HEK293 (cell line): Measurements from ENCODE around the gene A4GALT.
A peak's percentile ranks its signal among the peaks of the same experiment; 100 is the strongest.
"Not testable (repeated sequence)": the region's sequence is repeated elsewhere in the genome, so short reads cannot be mapped to it uniquely, and the experiment has no call there.

Source experiments
- CTCF ChIA-PET: fragments of 350-600 bp; formaldehyde crosslinking; extraction: SDS; loops from one replicate; lab custom pipeline; 2021; ENCODE audit warnings: antibody characterized with exemption; lab: Yijun Ruan, JAX
- POLR2A ChIA-PET: fragments of 300-600 bp; formaldehyde crosslinking; extraction: SDS; loops from one replicate; lab custom pipeline; 2020; ENCODE audit warnings: antibody characterized with exemption, inconsistent platforms; lab: Yijun Ruan, JAX
- H3K27ac ChIP-seq: fragments of 200-500 bp; sonication (Bioruptor generic); 2 replicates; pipeline ENCODE4 v1.5.1; 2014; ENCODE audit warnings: low read depth, low read length, control low read depth, inconsistent platforms; ENCODE audit errors: extremely low read depth
- H3K36me3 ChIP-seq, 2 experiments: fragments of 200-500 bp in 1 of 2; sonication (Bioruptor generic) in 1 of 2; 1 replicate in 1 of 2; 2 replicates in 1 of 2; pipeline ENCODE4 v1.5.1; 2014 to 2017; ENCODE audit warnings: inconsistent platforms in 2 of 2, low read length in 2 of 2; ENCODE audit not compliant: control insufficient read depth in 2 of 2, insufficient read depth in 1 of 2
- H3K4me1 ChIP-seq: fragments of 200-500 bp; sonication (Bioruptor generic); 2 replicates; pipeline ENCODE4 v1.5.1; 2014; ENCODE audit warnings: mild to moderate bottlenecking, low read length, inconsistent platforms; ENCODE audit not compliant: control insufficient read depth, insufficient read depth
- H3K4me3 ChIP-seq: 2 replicates; pipeline ENCODE4 v1.5.1; 2011; ENCODE audit warnings: low read depth, mild to moderate bottlenecking, control low read depth, low read length, moderate library complexity
- H3K9me3 ChIP-seq: fragments of 200-500 bp; sonication (Bioruptor generic); 2 replicates; pipeline ENCODE4 v1.5.1; 2014; ENCODE audit warnings: low read depth, low read length, inconsistent platforms; ENCODE audit not compliant: control insufficient read depth, insufficient read depth
- EGR2 ChIP-seq: fragments of 450-650 bp; formaldehyde crosslinking; IDR thresholded peaks from 2 replicates; pipeline ENCODE4 v1.5.1; 2016; ENCODE audit warnings: low read depth, missing biosample characterization, missing genetic modification characterization
- IKZF3 ChIP-seq: fragments of 450-650 bp; IDR thresholded peaks from 2 replicates; pipeline ENCODE4 v1.5.0; 2018; ENCODE audit warnings: missing biosample characterization, mild to moderate bottlenecking, missing genetic modification characterization, moderate library complexity
- MYNN ChIP-seq: fragments of 450-650 bp; formaldehyde crosslinking; IDR thresholded peaks from 2 replicates; pipeline ENCODE4 v1.5.1; 2016; ENCODE audit warnings: missing biosample characterization, missing genetic modification characterization, borderline replicate concordance
- SP2 ChIP-seq: fragments of 450-650 bp; formaldehyde crosslinking; IDR thresholded peaks from 2 replicates; pipeline ENCODE4 v1.5.1; 2016; ENCODE audit warnings: missing biosample characterization, missing genetic modification characterization
- ZFHX2 ChIP-seq: fragments of 450-650 bp; formaldehyde crosslinking; conservative IDR thresholded peaks from 2 replicates; pipeline ENCODE4 v1.5.1; 2016; ENCODE audit warnings: missing biosample characterization, missing genetic modification characterization
- ZFP41 ChIP-seq: fragments of 450-650 bp; formaldehyde crosslinking; IDR thresholded peaks from 2 replicates; pipeline ENCODE4 v1.5.1; 2016; ENCODE audit warnings: missing biosample characterization, missing genetic modification characterization, borderline replicate concordance
- ZNF146 ChIP-seq: fragments of 450-650 bp; formaldehyde crosslinking; IDR thresholded peaks from 2 replicates; pipeline ENCODE4 v1.5.1; 2016; ENCODE audit warnings: missing biosample characterization, missing genetic modification characterization
- ZNF280D ChIP-seq: fragments of 450-650 bp; formaldehyde crosslinking; IDR thresholded peaks from 2 replicates; pipeline ENCODE4 v1.5.1; 2016; ENCODE audit warnings: missing biosample characterization, missing genetic modification characterization
- ZNF571 ChIP-seq: fragments of 450-650 bp; formaldehyde crosslinking; IDR thresholded peaks from 2 replicates; pipeline ENCODE4 v1.5.0; 2017; ENCODE audit warnings: missing biosample characterization, missing genetic modification characterization
- ZNF658 ChIP-seq: fragments of 450-650 bp; formaldehyde crosslinking; IDR thresholded peaks from 2 replicates; pipeline ENCODE4; 2016; ENCODE audit warnings: missing biosample characterization, missing genetic modification characterization
- ZNF837 ChIP-seq: fragments of 450-650 bp; formaldehyde crosslinking; IDR thresholded peaks from 2 replicates; pipeline ENCODE4 v1.5.1; 2016; ENCODE audit warnings: missing biosample characterization, missing genetic modification characterization
- TF ChIP-seq, protein P1 (sequence below): fragments of 450-650 bp; formaldehyde crosslinking; conservative IDR thresholded peaks from 2 replicates; pipeline ENCODE4 v1.5.1; 2016; ENCODE audit warnings: low read depth, missing biosample characterization, missing genetic modification characterization

A4GALT gene

DNA sequence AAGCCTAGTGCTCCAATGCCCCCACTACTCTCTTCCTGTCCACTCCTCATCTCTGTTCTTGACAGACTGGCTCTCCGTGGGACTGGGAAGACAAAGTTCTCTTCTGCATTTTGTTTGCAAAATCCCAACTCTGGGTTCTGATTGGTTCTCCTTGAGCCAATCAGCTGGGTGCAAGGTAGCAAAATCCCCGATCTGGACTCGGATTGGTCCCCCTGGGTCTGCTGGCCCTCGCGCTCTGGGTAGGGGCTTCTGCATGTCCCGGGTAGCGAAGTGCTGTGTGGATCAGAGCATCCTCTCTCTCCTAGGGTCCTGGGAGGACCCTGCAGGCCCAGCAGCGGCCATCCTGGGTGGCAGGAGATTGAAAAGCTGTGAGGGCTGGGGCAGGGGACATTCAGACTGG lies 22.3 kb upstream of the A4GALT start:
- ChIA-PET POLR2A (interaction anchor here (0.6 kb wide), 1 partner anchor 9 kb away, joined by 3 read pairs; no protein-coding TSS in a partner anchor), CTCF (interaction anchor here (0.6 kb wide), 1 partner anchor 18 kb away, joined by 4 read pairs; no protein-coding TSS in a partner anchor)
- no peak for TF ChIP-seq ZNF837
- peak; percentile 45 for TF ChIP-seq SP2 (tag by site-specific recombination)
- Histone ChIP-seq H3K27ac (no peak overlapping the region), H3K4me1 (no peaks in the 10 kb centered on the region), H3K4me3 (no peak overlapping the region), H3K9me3 (no peaks in the 10 kb centered on the region), H3K36me3 (no peaks in the 10 kb centered on the region)

GRCh38 chr22:42740320-42740719 lies 19.6 kb upstream of the A4GALT start:
- H3K36me3 ChIP-seq, H3K9me3 ChIP-seq, POLR2A ChIA-PET, CTCF ChIA-PET, H3K4me3 ChIP-seq, H3K4me1 ChIP-seq, H3K27ac ChIP-seq: not testable (repeated sequence)

GRCh38 chr22:42734406-42734805 lies 13.7 kb upstream of the A4GALT start:
- no peaks in the 10 kb centered on the region for H3K9me3 ChIP-seq
- H3K4me1 ChIP-seq = no peaks in the 10 kb centered on the region
- no peak overlapping the region for H3K27ac ChIP-seq
- ChIA-PET POLR2A (no interaction called here), CTCF (interaction anchor here (0.6 kb wide), 1 partner anchor 326 kb away, joined by 3 read pairs; no protein-coding TSS in a partner anchor)
- H3K4me3 ChIP-seq = no peak overlapping the region
- no peaks in the 10 kb centered on the region for H3K36me3 ChIP-seq
- TF ChIP-seq ZFHX2 (tag by site-specific recombination) (peak; percentile 68), MYNN (no peak), EGR2 (tag by site-specific recombination) (peak; percentile 57)

DNA sequence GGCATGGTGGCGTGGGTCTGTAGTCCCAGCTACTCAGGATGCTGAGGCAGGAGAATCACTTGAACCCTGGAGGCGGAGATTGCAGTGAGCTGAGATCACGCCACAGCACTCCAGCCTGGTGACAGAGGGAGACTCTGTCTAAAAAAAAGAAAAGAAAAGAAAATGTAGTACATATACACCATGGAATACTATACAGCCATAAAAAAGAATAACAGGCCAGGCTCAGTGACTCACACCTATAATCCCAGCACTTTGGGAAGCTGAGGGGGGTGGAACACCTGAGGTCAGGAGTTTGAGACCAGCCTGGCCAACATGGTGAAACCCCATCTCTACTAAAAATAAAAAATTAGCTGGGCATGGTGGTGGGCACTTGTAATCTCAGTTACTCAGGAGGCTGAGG lies 12.7 kb upstream of the A4GALT start:
- CTCF ChIA-PET, H3K27ac ChIP-seq, H3K4me3 ChIP-seq, H3K36me3 ChIP-seq, H3K4me1 ChIP-seq, H3K9me3 ChIP-seq: not testable (repeated sequence)
- POLR2A ChIA-PET = interaction anchor here (1.0 kb wide), 1 partner anchor 24 kb away, joined by 3 read pairs; no protein-coding TSS in a partner anchor
- TF ChIP-seq ZNF146 (tag by site-specific recombination) = peak; percentile 93
- peak; percentile 58; the same call in 1 of the 2 replicates for TF ChIP-seq ZNF280D (tag by site-specific recombination)

DNA sequence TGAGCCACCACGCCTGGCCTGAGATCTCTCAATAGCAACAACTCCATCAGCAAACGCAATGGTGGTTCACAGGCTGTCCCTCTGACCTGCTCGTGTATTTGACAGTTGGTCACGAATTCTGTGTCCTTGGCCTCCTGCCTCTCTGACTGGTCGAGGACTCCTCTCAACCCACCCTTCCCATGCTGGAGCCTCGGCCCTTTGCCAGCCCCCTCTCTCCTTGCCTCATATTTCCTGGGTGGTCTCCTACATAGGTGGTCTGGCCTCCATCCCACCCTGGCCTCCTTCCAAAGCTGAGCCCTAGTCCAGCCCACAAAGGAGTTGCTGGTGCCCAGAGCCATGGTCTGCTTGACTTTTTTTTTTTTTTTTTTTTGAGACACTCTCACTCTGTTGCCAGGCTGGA lies 11.4 kb upstream of the A4GALT start:
- ChIA-PET POLR2A (interaction anchor here (0.6 kb wide), 2 partner anchors 53 to 82 kb away, joined by 3 read pairs; no protein-coding TSS in a partner anchor), CTCF (no interaction called here)
- Histone ChIP-seq H3K4me3 (no peak overlapping the region), H3K4me1 (no peaks in the 10 kb centered on the region), H3K36me3 (no peaks in the 10 kb centered on the region), H3K9me3 (no peaks in the 10 kb centered on the region), H3K27ac (no peak overlapping the region)
- TF ChIP-seq ZNF571 (no peak), IKZF3 (tag by site-specific recombination) (no peak), ZNF658 (tag by site-specific recombination) (no peak), ZFP41 (no peak), MYNN (no peak)
- TF ChIP-seq, protein P1, sequence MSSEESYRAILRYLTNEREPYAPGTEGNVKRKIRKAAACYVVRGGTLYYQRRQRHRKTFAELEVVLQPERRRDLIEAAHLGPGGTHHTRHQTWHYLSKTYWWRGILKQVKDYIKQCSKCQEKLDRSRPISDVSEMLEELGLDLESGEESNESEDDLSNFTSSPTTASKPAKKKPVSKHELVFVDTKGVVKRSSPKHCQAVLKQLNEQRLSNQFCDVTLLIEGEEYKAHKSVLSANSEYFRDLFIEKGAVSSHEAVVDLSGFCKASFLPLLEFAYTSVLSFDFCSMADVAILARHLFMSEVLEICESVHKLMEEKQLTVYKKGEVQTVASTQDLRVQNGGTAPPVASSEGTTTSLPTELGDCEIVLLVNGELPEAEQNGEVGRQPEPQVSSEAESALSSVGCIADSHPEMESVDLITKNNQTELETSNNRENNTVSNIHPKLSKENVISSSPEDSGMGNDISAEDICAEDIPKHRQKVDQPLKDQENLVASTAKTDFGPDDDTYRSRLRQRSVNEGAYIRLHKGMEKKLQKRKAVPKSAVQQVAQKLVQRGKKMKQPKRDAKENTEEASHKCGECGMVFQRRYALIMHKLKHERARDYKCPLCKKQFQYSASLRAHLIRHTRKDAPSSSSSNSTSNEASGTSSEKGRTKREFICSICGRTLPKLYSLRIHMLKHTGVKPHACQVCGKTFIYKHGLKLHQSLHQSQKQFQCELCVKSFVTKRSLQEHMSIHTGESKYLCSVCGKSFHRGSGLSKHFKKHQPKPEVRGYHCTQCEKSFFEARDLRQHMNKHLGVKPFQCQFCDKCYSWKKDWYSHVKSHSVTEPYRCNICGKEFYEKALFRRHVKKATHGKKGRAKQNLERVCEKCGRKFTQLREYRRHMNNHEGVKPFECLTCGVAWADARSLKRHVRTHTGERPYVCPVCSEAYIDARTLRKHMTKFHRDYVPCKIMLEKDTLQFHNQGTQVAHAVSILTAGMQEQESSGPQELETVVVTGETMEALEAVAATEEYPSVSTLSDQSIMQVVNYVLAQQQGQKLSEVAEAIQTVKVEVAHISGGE (tag by site-specific recombination) = no peak
